ENCODE data around the gene CRABP2. TPM values are rescaled to one million over a fixed set of nuclear protein-coding genes. Genes with fewer than 3 reads are reported as not detected.

CRABP2 gene
- total and polyA plus RNA-seq, 2 experiments from 2014 or later: 45.9 to 137 TPM

- TF ChIP-seq REST (IDR thresholded peaks at IDR 0.05; ENCODE audit: unreplicated experiment): no peak
- TF ChIP-seq, protein P1, sequence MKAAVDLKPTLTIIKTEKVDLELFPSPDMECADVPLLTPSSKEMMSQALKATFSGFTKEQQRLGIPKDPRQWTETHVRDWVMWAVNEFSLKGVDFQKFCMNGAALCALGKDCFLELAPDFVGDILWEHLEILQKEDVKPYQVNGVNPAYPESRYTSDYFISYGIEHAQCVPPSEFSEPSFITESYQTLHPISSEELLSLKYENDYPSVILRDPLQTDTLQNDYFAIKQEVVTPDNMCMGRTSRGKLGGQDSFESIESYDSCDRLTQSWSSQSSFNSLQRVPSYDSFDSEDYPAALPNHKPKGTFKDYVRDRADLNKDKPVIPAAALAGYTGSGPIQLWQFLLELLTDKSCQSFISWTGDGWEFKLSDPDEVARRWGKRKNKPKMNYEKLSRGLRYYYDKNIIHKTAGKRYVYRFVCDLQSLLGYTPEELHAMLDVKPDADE (IDR thresholded peaks at IDR 0.05): no peak; the same call in 1 of the 2 replicates
Observed at GRCh38 chr1:156656806-156657740, 48.3 kb downstream of the CRABP2 start (continued).

GRCh38 chr1:156655904-156656516 is 49.4 kb downstream of the CRABP2 start:
- Histone ChIP-seq H3K36me3 (ENCODE audit: insufficient read depth) (no peaks in the 10 kb centered on the region), H4K20me1 (replicated peaks; ENCODE audit: insufficient read depth) (no peaks in the 10 kb centered on the region), H3K27me3 (ENCODE audit: insufficient read depth) (peaks cover 74% of the 10 kb centered on the region), H2AFZ (peak overlapping the region; percentile 98; the same call in 1 of the 2 replicates), H3K79me2 (replicated peaks; ENCODE audit: insufficient read depth) (no peaks in the 10 kb centered on the region), H3K4me3 (peak overlapping the region; percentile 64), H3K27ac (ENCODE audit: low read depth) (no peak overlapping the region), H3K4me1 (ENCODE audit: insufficient read depth) (peaks cover 25% of the 10 kb centered on the region), H3K9me2 (ENCODE audit: insufficient read depth) (no peaks in the 10 kb centered on the region), H3F3A (replicated peaks; ENCODE audit: low read depth) (peaks cover 11% of the 10 kb centered on the region; the same call in 1 of the 2 replicates), H3K4me2 (peak overlapping the region; percentile 84)
- no peak overlapping the region for H3K27ac Mint-ChIP-seq
- no peaks in the 10 kb centered on the region; the same call in 2 of the 3 replicates for H3K36me3 Mint-ChIP-seq (ENCODE audit: low read depth)
- no peak for DNase-seq (ENCODE audit: low spot score)
- H3K27me3 Mint-ChIP-seq (ENCODE audit: insufficient read depth, low read depth, poor library complexity): peaks cover 51% of the 10 kb centered on the region
- ATAC-seq: no peak
- H3K9me3 Mint-ChIP-seq: no peaks in the 10 kb centered on the region; the same call in 2 of the 3 replicates
- peaks cover 47% of the 10 kb centered on the region for H3K4me1 Mint-ChIP-seq
- H3K4me3 Mint-ChIP-seq: peak overlapping the region; percentile 31; the same call in 2 of the 3 replicates
- TF ChIP-seq REST (IDR thresholded peaks at IDR 0.05; ENCODE audit: unreplicated experiment): no peak
- TF ChIP-seq STAT1 (IDR thresholded peaks at IDR 0.05; ENCODE audit: unreplicated experiment): no peak
- TF ChIP-seq JUNB (IDR thresholded peaks at IDR 0.05; ENCODE audit: unreplicated experiment): no peak
- TF ChIP-seq EZH2phosphoT487 (IDR thresholded peaks at IDR 0.05; ENCODE audit: unreplicated experiment): no peak
- TF ChIP-seq POLR2AphosphoS5 (IDR thresholded peaks at IDR 0.05; ENCODE audit: low read depth): no peak
- TF ChIP-seq, protein P2, sequence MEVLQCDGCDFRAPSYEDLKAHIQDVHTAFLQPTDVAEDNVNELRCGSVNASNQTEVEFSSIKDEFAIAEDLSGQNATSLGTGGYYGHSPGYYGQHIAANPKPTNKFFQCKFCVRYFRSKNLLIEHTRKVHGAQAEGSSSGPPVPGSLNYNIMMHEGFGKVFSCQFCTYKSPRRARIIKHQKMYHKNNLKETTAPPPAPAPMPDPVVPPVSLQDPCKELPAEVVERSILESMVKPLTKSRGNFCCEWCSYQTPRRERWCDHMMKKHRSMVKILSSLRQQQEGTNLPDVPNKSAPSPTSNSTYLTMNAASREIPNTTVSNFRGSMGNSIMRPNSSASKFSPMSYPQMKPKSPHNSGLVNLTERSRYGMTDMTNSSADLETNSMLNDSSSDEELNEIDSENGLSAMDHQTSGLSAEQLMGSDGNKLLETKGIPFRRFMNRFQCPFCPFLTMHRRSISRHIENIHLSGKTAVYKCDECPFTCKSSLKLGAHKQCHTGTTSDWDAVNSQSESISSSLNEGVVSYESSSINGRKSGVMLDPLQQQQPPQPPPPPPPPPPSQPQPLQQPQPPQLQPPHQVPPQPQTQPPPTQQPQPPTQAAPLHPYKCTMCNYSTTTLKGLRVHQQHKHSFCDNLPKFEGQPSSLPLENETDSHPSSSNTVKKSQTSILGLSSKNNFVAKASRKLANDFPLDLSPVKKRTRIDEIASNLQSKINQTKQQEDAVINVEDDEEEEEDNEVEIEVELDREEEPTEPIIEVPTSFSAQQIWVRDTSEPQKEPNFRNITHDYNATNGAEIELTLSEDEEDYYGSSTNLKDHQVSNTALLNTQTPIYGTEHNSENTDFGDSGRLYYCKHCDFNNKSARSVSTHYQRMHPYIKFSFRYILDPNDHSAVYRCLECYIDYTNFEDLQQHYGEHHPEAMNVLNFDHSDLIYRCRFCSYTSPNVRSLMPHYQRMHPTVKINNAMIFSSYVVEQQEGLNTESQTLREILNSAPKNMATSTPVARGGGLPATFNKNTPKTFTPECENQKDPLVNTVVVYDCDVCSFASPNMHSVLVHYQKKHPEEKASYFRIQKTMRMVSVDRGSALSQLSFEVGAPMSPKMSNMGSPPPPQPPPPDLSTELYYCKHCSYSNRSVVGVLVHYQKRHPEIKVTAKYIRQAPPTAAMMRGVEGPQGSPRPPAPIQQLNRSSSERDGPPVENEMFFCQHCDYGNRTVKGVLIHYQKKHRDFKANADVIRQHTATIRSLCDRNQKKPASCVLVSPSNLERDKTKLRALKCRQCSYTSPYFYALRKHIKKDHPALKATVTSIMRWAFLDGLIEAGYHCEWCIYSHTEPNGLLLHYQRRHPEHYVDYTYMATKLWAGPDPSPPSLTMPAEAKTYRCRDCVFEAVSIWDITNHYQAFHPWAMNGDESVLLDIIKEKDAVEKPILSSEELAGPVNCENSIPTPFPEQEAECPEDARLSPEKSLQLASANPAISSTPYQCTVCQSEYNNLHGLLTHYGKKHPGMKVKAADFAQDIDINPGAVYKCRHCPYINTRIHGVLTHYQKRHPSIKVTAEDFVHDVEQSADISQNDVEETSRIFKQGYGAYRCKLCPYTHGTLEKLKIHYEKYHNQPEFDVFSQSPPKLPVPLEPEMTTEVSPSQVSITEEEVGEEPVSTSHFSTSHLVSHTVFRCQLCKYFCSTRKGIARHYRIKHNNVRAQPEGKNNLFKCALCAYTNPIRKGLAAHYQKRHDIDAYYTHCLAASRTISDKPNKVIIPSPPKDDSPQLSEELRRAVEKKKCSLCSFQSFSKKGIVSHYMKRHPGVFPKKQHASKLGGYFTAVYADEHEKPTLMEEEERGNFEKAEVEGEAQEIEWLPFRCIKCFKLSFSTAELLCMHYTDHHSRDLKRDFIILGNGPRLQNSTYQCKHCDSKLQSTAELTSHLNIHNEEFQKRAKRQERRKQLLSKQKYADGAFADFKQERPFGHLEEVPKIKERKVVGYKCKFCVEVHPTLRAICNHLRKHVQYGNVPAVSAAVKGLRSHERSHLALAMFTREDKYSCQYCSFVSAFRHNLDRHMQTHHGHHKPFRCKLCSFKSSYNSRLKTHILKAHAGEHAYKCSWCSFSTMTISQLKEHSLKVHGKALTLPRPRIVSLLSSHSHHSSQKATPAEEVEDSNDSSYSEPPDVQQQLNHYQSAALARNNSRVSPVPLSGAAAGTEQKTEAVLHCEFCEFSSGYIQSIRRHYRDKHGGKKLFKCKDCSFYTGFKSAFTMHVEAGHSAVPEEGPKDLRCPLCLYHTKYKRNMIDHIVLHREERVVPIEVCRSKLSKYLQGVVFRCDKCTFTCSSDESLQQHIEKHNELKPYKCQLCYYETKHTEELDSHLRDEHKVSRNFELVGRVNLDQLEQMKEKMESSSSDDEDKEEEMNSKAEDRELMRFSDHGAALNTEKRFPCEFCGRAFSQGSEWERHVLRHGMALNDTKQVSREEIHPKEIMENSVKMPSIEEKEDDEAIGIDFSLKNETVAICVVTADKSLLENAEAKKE (CRISPR knock-in tag; IDR thresholded peaks at IDR 0.05): no peak
